ENCODE data around the gene AATF.

DNA sequence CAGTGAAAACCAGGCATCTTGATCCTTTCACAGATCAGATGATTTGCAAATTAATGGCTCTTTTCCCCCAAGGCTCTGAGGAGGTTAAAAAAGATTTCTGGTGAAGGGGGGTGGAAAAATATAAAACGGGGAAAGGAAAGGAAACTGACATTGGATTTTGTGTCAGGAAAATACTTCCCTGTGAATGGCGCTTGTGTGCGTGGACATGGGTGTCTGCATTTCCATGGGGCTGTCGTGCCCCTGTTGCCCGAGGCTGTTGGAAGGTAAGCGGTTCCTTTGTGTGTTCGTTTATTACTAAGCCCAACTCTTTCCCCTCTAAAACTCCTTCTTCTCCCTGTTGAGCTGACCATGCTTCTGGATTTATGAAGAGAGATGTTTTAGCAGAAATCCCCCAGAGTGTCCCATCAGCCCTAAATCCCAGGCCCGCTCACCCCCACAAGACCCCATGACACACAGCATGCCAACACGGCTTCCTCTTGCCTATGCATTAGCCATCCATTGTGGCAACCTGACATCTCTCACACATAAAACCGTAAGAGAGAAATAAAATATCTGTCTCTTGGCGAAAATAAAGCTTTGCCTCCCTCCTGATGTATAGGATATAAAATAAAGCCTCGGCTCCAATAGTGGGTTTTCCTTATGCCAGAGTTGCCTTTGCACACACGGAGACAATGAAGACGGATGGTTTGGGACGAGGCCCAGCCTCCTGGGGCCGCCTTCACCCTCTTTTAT is 18.7 kb upstream of the AATF start:
- TF ChIP-seq CTCF (IDR thresholded peaks at IDR 0.05 in 4 of 5, conservative IDR thresholded peaks at IDR 0.05 in 1 of 5) (no peak), POLR2A (IDR thresholded peaks at IDR 0.05) (no peak)

Measured in gastrocnemius medialis (tissue), 4 donors.